ENCODE measurements around the gene LHX1. TPM values are rescaled to one million over a fixed set of nuclear protein-coding genes. Genes with fewer than 3 reads are reported as not detected.

The LHX1 gene
- total and polyA plus RNA-seq, 2 of the 8 experiments (the other 6 are each of a cell fraction or from before 2014, with no cell fraction given): 0.26 to 0.93 TPM

GRCh38 chr17:36910513-36910912, 26.8 kb upstream of the LHX1 start:
- H3K79me2 ChIP-seq (ENCODE audit: control insufficient read depth in 1 of 2, insufficient read depth in 2 of 2, low read length in 2 of 2): no peaks in the 10 kb centered on the region
- no peak overlapping the region for H2BK20ac ChIP-seq (ENCODE audit: low read length)
- no peak overlapping the region for H3K4me2 ChIP-seq (ENCODE audit: insufficient read depth in 1 of 2, low read depth in 2 of 2, low read length in 2 of 2)
- H3K18ac ChIP-seq (ENCODE audit: extremely low read depth, low read length): no peak overlapping the region
- H3K23me2 ChIP-seq (ENCODE audit: low read depth, low read length): no peaks in the 10 kb centered on the region
- no peak overlapping the region for H2BK5ac ChIP-seq (ENCODE audit: low read depth, low read length)
- no peak overlapping the region for H3K9ac ChIP-seq (replicated peaks in 1 of 4; ENCODE audit: extremely low read depth in 1 of 4, low read depth in 3 of 4, low read length in 3 of 4)
- no peaks in the 10 kb centered on the region; a peak in 1 of 7 replicates for H3K4me1 ChIP-seq (replicated peaks in 1 of 4; ENCODE audit: control insufficient read depth in 3 of 4, insufficient read depth in 4 of 4, low read length in 3 of 4)
- H3K9me3 ChIP-seq (ENCODE audit: insufficient read depth in 2 of 2, low read depth in 1 of 2, low read length in 1 of 2): no peaks in the 10 kb centered on the region
- no peak overlapping the region for H3K27ac ChIP-seq (ENCODE audit: low read depth, low read length)
- ChIA-PET CTCF (ENCODE audit: partially characterized antibody) (no interaction called here), POLR2A (ENCODE audit: partially characterized antibody) (no interaction called here)
- peak overlapping the region; percentile 61; the same call in 1 of the 2 replicates for H2AK5ac ChIP-seq (ENCODE audit: low read depth, low read length)
- H3K27me3 ChIP-seq (replicated peaks in 1 of 4; ENCODE audit: control insufficient read depth in 3 of 4, extremely low read depth in 1 of 4, insufficient read depth in 3 of 4, low read length in 3 of 4): no peaks in the 10 kb centered on the region
- no peak overlapping the region for H3K23ac ChIP-seq (ENCODE audit: insufficient read length)
- TF ChIP-seq POLR2AphosphoS5 (IDR thresholded peaks at IDR 0.05; ENCODE audit: low read depth, low read length) (no peak), SIRT6 (IDR thresholded peaks at IDR 0.05; ENCODE audit: low read length) (no peak), KDM1A (IDR thresholded peaks at IDR 0.05; ENCODE audit: borderline replicate concordance, low read length) (peak; percentile 88; the same call in 1 of the 2 replicates), RNF2 (IDR thresholded peaks at IDR 0.05; ENCODE audit: borderline replicate concordance, low read depth, low read length, missing control alignments, poor library complexity, severe bottlenecking) (no peak), RAD21 (IDR thresholded peaks at IDR 0.05 in 1 of 2, conservative IDR thresholded peaks at IDR 0.05 in 1 of 2; ENCODE audit: low read depth in 2 of 2, low read length in 2 of 2) (no peak), BACH1 (IDR thresholded peaks at IDR 0.05; ENCODE audit: low read length) (no peak), KDM5A (IDR thresholded peaks at IDR 0.05; ENCODE audit: low read length) (no peak)
- TF ChIP-seq, protein P1, sequence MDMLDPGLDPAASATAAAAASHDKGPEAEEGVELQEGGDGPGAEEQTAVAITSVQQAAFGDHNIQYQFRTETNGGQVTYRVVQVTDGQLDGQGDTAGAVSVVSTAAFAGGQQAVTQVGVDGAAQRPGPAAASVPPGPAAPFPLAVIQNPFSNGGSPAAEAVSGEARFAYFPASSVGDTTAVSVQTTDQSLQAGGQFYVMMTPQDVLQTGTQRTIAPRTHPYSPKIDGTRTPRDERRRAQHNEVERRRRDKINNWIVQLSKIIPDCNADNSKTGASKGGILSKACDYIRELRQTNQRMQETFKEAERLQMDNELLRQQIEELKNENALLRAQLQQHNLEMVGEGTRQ (IDR thresholded peaks at IDR 0.05; ENCODE audit: low read length): no peak
- H4K8ac ChIP-seq (ENCODE audit: extremely low read depth, insufficient read depth, low read length): no peak overlapping the region
- H4K91ac ChIP-seq (replicated peaks; ENCODE audit: insufficient read length, low read length): no peak overlapping the region
- DNase-seq (ENCODE audit: low read depth in 1 of 2, low spot score in 2 of 2) (no peak), FAIRE-seq (no peak)
- no peak overlapping the region for H3K56ac ChIP-seq (replicated peaks; ENCODE audit: insufficient read length, low read depth, low read length)
- no peak overlapping the region for H2BK12ac ChIP-seq (ENCODE audit: low read depth, low read length)
- no peaks in the 10 kb centered on the region for H4K20me1 ChIP-seq (replicated peaks in 1 of 2; ENCODE audit: control insufficient read depth in 1 of 2, insufficient read depth in 2 of 2, low read length in 2 of 2)
- H3K36me3 ChIP-seq (ENCODE audit: control insufficient read depth in 2 of 4, insufficient read depth in 4 of 4, low read length in 3 of 4): no peaks in the 10 kb centered on the region; a peak in 1 of 8 replicates
- H2BK120ac ChIP-seq (replicated peaks; ENCODE audit: low read depth, low read length): no peak overlapping the region
- no peaks in the 10 kb centered on the region for H3K79me1 ChIP-seq (ENCODE audit: low read depth, low read length)
- H3K4ac ChIP-seq (replicated peaks; ENCODE audit: insufficient read length, low read depth, low read length): no peak overlapping the region
- no peak overlapping the region for H4K5ac ChIP-seq (ENCODE audit: insufficient read length, low read depth, low read length)
- H3K4me3 ChIP-seq (ENCODE audit: extremely low read depth in 1 of 4, insufficient read depth in 2 of 4, low read depth in 3 of 4, low read length in 4 of 4): no peak overlapping the region
- H3K14ac ChIP-seq (ENCODE audit: insufficient read length): no peak overlapping the region
- H2AFZ ChIP-seq (ENCODE audit: low read length): no peak overlapping the region
- no peak overlapping the region for H2BK15ac ChIP-seq (ENCODE audit: low read length)
- WGBS, 2 experiments (ENCODE audit: extremely low coverage in 1 of 2, insufficient coverage in 1 of 2, insufficient read length in 1 of 2, insufficient replicate concordance in 2 of 2, low coverage in 1 of 2, low lambda C conversion rate in 2 of 2, missing lambda C conversion rate in 1 of 2): 78% methylated on average over 5 of the region's 5 CpGs; no CpG with 5 or more reads in 1 of the 2 experiments

Measured in H1 (cell line).